Right lobe of liver (tissue), 6 donors: ENCODE data around the gene ELF3. TPM values are rescaled to one million over a fixed set of nuclear protein-coding genes. Genes with fewer than 3 reads are reported as not detected.

Experiments
- ATAC-seq, 4 donors: fragments of 200-7000 bp; cut with Tn5 transposase; one replicate each; pipeline ENCODE4 v1.9.1; 2020; ENCODE audit warnings: mild to moderate bottlenecking in 4 of 4, moderate library complexity in 4 of 4
- DNase-seq, 3 donors: peaks; one replicate each; pipeline ENCODE4 v3.0.0-alpha.2; 2020
- H3K27ac ChIP-seq, 3 donors: fragments of 200-600 bp; one replicate each; pipeline ENCODE4 v1.8.0; 2022
- H3K27me3 ChIP-seq, 2 donors: fragments of 200-600 bp; one replicate each; pipeline ENCODE4 v1.8.0; 2022
- H3K36me3 ChIP-seq, 4 donors: fragments of 200-600 bp; sonication (generic) in 1 of 4; one replicate each; pipeline versions ENCODE4 v1.5.1 to v1.8.0; 2017 to 2022; ENCODE audit warnings: control low read depth in 1 of 4
- H3K4me1 ChIP-seq, 4 donors: fragments of 200-600 bp; sonication (generic) in 1 of 4; one replicate each; pipeline versions ENCODE4 v1.5.1 to v1.8.0; 2017 to 2022; ENCODE audit warnings: control low read depth in 1 of 4
- H3K4me3 ChIP-seq, 3 donors: fragments of 200-600 bp; one replicate each; pipeline ENCODE4 v1.8.0; 2022
- H3K9me3 ChIP-seq, 4 donors: fragments of 200-600 bp; sonication (generic) in 1 of 4; one replicate each; pipeline versions ENCODE4 v1.5.1 to v1.8.0; 2017 to 2022; ENCODE audit warnings: control low read depth in 1 of 4
- CTCF ChIP-seq, 4 donors: fragments of 200-600 bp in 3 of 4; fragments of 450-650 bp in 1 of 4; IDR thresholded peaks; one replicate each; pipeline versions ENCODE4 v1.5.1 to v1.8.0; 2016 to 2022; ENCODE audit warnings: antibody characterized with exemption in 4 of 4, mild to moderate bottlenecking in 2 of 4
- POLR2A ChIP-seq: fragments of 450-650 bp; IDR thresholded peaks from one replicate; pipeline ENCODE4 v1.6.1; 2017; ENCODE audit warnings: antibody characterized with exemption, mild to moderate bottlenecking
- WGBS: methylation state at CpG from one replicate; pipeline ENCODE4 v1.1.6; 2018; ENCODE audit warnings: low coverage, low lambda C conversion rate; ENCODE audit not compliant: insufficient coverage; ENCODE audit errors: missing lambda C conversion rate; 5-methylcytosine and 5-hydroxymethylcytosine counted together
- intact Hi-C, 2 donors: fragments of 100-400 bp; cut with DNase I; formaldehyde crosslinking; loops; one replicate each; pipeline versions ENCODE4 v1.11.2 to v1.14.1; 2022
- total RNA-seq, 6 experiments: library from RNA; depleted of rRNA in 2 of 6; stranded (reverse); fragments of >200 nt in 2 of 6; fragmentation: NEBNext Ultra II Directional in 3 of 6; extraction: Animal tissue kit (Norgen Biotek cat#: 25700) in 3 of 6; gene quantifications; one replicate each; pipeline versions ENCODE4 v1.1.0 to v1.2.4, GENCODE V29; 2016 to 2023
- donor health status: DM: no; HTN: yes; CAD: no.
- donor health status: DM: no; HTN: no; CAD: no.
- donor health status: DM: no; HTN: no; CAD: no.
- donor health status: DM: no; HTN: yes; CAD: no.
- donor health status: DM: no; HTN: yes; CAD: no.

The ELF3 gene
- total RNA-seq, 6 experiments from 2014 or later, result 12.6 to 266 (median 57.8) TPM

GRCh38 chr1:202004711-202005110 is 5.7 kb upstream of the ELF3 start:
- intact Hi-C loops, result loop anchor here (5.0 kb wide), 2 partner anchors 118 to 128 kb away; partner anchors contain the start of gene GPR37L1 (in 1 of the 2)
- H3K27me3 ChIP-seq, result no peaks in the 10 kb centered on the region
- H3K36me3 ChIP-seq, result peaks cover 0 to 60% (median 18%) of the 10 kb centered on the region in 4 donors
- peaks cover 0 to 10% (median 4%) of the 10 kb centered on the region in 4 donors for H3K4me1 ChIP-seq
- WGBS, result 88% methylated on average over 4 of the region's 9 CpGs
- DNase-seq (no peak), ATAC-seq (no peak)
- H3K9me3 ChIP-seq, result no peaks in the 10 kb centered on the region
- TF ChIP-seq POLR2A, result no peak
- no peak for TF ChIP-seq CTCF (IDR thresholded peaks at IDR 0.05)
- H3K27ac ChIP-seq, result no peak overlapping the region
- no peak overlapping the region for H3K4me3 ChIP-seq

GRCh38 chr1:202005958-202006357 is 4.4 kb upstream of the ELF3 start:
- no peaks in the 10 kb centered on the region for H3K9me3 ChIP-seq
- intact Hi-C loops, result loop anchor here in 1 of 2 donors (2.0 kb wide), 1 partner anchor 113 kb away; no protein-coding TSS in a partner anchor
- H3K4me3 ChIP-seq, result no peak overlapping the region
- peaks cover 0 to 47% (median 12%) of the 10 kb centered on the region in 4 donors for H3K36me3 ChIP-seq
- H3K27me3 ChIP-seq, result no peaks in the 10 kb centered on the region
- no peak overlapping the region for H3K27ac ChIP-seq
- peaks cover 0 to 14% (median 5%) of the 10 kb centered on the region in 4 donors for H3K4me1 ChIP-seq
- no peak for ATAC-seq
- peak; percentile 35 to 59 (median 54) for TF ChIP-seq CTCF (IDR thresholded peaks at IDR 0.05)
- TF ChIP-seq POLR2A, result no peak
- 68% methylated on average over 2 of the region's 2 CpGs for WGBS
- DNase-seq, result no peak

- TF ChIP-seq CTCF (IDR thresholded peaks at IDR 0.05), result no peak
- TF ChIP-seq POLR2A, result no peak
- Histone ChIP-seq H3K4me3 (no peak overlapping the region), H3K9me3 (no peaks in the 10 kb centered on the region), H3K36me3 (peaks cover 0 to 38% (median 12%) of the 10 kb centered on the region in 4 donors), H3K27ac (no peak overlapping the region), H3K27me3 (no peaks in the 10 kb centered on the region), H3K4me1 (peaks cover 0 to 20% (median 9%) of the 10 kb centered on the region in 4 donors)
- ATAC-seq (peak in 1 of 4 donors; percentile 4), DNase-seq (peak in 1 of 3 donors; percentile 37)
- WGBS, result 56% methylated on average over 8 of the region's 8 CpGs
- intact Hi-C loops, result loop anchor here in 1 of 2 donors (2.0 kb wide), 1 partner anchor 111 kb away; no protein-coding TSS in a partner anchor
Measured at GRCh38 chr1:202007304-202007703, 3.1 kb upstream of the ELF3 start.

- peaks cover 0 to 26% (median 11%) of the 10 kb centered on the region in 4 donors for H3K4me1 ChIP-seq
- WGBS, result 40% methylated on average over 5 of the region's 11 CpGs
- TF ChIP-seq POLR2A (no peak), CTCF (IDR thresholded peaks at IDR 0.05) (no peak)
- intact Hi-C loops, result loop anchor here in 1 of 2 donors (2.0 kb wide), 1 partner anchor 111 kb away; no protein-coding TSS in a partner anchor
- DNase-seq (no peak), ATAC-seq (no peak)
- H3K4me3 ChIP-seq, result no peak overlapping the region
- no peak overlapping the region for H3K27ac ChIP-seq
- no peaks in the 10 kb centered on the region for H3K9me3 ChIP-seq
- H3K36me3 ChIP-seq, result peaks cover 0 to 38% (median 11%) of the 10 kb centered on the region in 4 donors
- no peaks in the 10 kb centered on the region for H3K27me3 ChIP-seq
Measured at GRCh38 chr1:202007805-202008489, 2.4 kb upstream of the ELF3 start.
